GM12891 (cell line): ENCODE measurements around the gene CHKB.

ENCODE experiments used
- DNase-seq: peaks from one replicate; pipeline ENCODE4 v3.0.0; 2011; ENCODE audit warnings: low spot score; ENCODE audit not compliant: insufficient read length
- FAIRE-seq: peaks from 2 replicates; lab custom pipeline; 2011; peaks lifted over from hg19 to GRCh38; lab: Jason Lieb, UNC
- PAX5 ChIP-seq: IDR thresholded peaks from 2 replicates; pipeline ENCODE4 v1.6.1; 2011; ENCODE audit warnings: low read length, moderate library complexity, mild to moderate bottlenecking; ENCODE audit not compliant: insufficient read depth, severe bottlenecking
- POLR2A ChIP-seq: IDR thresholded peaks from 2 replicates; pipeline ENCODE4 v1.6.1; 2011; ENCODE audit warnings: low read depth, low read length, control low read depth
- POLR2AphosphoS5 ChIP-seq: IDR thresholded peaks from 2 replicates; pipeline ENCODE4 v1.6.1; 2011; ENCODE audit warnings: low read depth, low read length, control low read depth
- POU2F2 ChIP-seq: IDR thresholded peaks from 2 replicates; pipeline ENCODE4 v1.6.1; 2011; ENCODE audit warnings: low read depth, mild to moderate bottlenecking, control low read depth, low read length, moderate library complexity
- SPI1 ChIP-seq: IDR thresholded peaks from 2 replicates; pipeline ENCODE4 v1.6.1; 2011; ENCODE audit warnings: low read depth, low read length, control low read depth
- TAF1 ChIP-seq: IDR thresholded peaks from 2 replicates; pipeline ENCODE4 v1.6.1; 2011; ENCODE audit warnings: low read depth, low read length, control low read depth

The CHKB gene

DNA sequence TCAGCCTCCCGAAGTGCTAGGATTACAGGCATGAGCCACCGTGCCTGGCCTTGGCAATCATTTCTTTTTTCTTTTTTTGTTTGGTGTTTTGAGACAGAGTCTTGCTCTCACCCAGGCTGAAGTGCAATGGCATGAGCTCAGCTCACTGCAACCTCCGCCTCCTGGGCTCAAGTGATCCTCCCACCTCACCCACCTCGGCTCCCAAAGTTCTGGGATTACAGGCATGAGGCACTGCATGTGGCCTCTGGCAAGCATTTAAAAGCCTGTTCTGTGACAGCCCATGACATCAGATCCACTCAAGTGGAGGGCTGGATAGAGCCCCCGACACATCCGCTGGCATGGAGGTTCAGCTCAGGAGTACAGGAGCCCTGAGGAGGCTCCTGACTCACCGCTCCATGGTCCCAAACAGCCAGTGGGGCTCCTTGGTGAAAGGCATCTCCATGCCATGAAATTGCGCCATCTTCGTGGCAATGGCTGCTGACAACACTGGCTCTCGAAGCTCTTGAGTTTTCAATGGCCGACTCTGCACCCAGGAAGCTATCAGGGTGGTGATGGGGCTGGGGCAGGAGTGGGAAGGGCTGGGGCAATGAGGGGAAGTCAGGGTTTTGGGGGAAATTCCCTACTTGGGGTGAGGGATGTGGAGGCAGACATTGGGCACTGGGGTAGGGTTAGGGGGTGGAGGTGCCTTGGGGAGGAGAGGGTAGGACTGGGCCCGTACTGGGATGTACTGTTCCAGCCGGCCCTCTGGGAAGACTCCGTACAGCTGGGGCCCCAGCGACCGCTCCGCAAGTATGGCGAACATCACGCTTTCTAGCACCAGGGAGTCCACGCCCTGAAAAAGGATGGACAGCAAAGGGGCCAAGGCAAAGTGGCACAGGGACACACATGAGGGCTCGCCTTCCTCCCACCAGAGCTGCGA is 1.4 kb downstream of the CHKB start:
- DNase-seq (no peak), FAIRE-seq (no peak)

DNA sequence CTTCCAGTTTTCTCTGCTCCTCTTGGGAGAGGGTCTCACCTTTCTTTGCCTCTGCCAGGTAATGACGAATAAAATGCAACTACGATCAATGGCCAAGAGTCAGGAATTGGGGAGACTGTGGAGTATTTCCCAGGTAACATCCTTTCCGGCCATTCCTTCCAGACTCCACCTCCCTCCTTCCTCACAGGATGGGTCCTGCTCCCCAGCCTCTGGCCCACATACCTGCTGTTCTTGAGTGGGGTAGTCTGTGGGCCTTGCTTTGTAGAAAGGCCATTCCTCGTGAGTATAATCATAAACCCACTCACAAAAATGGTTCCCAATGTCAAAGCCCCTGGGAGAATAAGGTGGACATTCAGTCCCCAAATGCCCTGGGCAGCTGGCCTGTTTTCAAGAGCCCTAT is 2.9 kb downstream of the CHKB start:
- FAIRE-seq: no peak
- TF ChIP-seq PAX5 (no peak), TAF1 (no peak), POLR2A (no peak), POLR2AphosphoS5 (no peak), POU2F2 (no peak), SPI1 (no peak)
- DNase-seq: no peak

More for the DNA sequence above, 1.4 kb downstream of the CHKB start:
- TF ChIP-seq POU2F2 (no peak), POLR2AphosphoS5 (no peak), TAF1 (no peak), SPI1 (no peak), PAX5 (no peak), POLR2A (no peak)

DNA sequence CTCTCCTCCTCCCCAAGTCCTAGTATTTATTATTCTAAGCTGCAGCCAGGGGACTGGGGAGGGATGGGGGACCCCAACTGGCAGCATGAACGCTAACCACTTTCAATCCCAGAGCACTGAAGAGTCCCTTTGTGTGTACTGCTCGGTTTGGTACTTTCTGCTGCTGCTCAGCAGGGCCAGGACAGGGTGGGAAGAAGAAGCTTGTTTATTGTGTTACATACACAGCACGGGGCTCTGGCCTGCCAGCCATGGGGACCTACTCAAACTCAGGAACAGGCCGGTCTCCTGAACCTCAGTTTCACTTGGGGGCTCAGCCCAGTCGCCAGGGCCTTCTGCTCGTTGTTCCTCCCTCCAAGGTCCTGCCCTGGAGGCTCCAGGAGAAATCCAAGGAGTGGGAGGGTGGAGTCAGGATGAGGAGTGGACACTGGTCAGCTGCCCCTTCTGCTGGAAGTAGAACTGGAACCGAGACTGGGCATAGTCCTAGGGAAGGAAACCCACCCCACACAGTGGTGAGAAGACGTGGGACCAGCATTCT is 3.8 kb downstream of the CHKB start:
- no peak for TF ChIP-seq PAX5
- no peak for TF ChIP-seq POLR2A
- TF ChIP-seq POU2F2: no peak
- TF ChIP-seq POLR2AphosphoS5: no peak
- no peak for TF ChIP-seq TAF1
- TF ChIP-seq SPI1: no peak
- DNase-seq (no peak), FAIRE-seq (no peak)

DNA sequence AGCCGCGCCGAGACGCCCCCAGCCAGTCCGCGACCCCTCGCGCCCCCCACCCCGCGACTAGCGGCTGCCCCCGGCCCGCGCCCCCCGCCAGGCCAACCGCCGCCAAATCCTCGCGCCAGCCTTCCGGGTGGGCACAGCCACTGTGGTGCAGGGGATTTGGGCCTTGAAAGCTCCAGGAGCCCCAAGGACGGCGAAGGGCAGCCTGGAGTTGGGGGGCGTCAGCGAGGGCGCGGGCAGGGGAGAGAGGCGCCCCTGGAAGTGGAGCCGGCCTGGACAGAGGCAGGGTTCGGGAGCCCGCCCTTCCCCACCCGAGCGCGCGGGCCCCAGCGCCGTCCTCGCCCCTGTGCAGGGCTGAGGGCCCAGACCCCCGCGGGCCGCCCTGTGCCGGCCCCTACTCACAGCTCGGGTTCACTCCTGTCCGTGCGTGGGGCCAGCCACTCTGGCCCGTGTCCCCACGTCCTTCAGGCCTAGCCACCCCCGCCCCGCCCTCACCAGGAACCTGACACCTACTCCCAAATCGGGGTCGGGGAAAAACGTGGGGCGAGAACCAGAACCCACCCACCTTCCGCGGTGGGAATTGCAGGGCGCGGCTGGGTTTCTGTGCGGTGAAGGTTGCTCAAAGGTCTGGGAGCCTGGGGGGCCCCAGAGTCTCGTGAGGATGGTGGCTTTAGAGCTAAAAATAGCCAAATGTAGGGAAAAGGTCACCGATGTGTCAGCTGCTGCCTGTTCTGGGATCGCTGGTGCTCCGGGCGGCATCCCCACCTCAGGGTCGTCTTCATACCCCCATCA is 4.5 kb downstream of the CHKB start, which contains the start of gene CPT1B:
CPT1B (minus strand) TSS at position 441 of the 789 bp plus-strand sequence. CDS start 512 bp downstream, outside the sequence.
- TF ChIP-seq SPI1 (no peak), POU2F2 (no peak), TAF1 (no peak), PAX5 (no peak), POLR2A (no peak), POLR2AphosphoS5 (no peak)
- FAIRE-seq (no peak), DNase-seq (no peak)

DNA sequence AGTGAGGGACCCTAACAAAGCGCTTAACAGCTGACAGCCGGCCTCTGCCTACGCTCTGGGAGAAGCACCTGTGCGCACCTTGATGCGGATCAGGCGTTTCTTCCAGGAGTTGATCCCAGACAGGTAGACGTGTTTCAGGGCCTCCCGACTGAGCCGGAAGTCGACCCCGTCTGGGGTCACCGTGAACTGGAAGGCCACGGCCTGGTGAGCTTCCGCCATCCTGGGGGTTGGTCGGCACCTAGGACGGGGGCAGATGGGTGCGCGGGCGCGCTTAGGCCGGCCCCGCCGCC is 5.0 kb downstream of the CHKB start:
- DNase-seq (no peak), FAIRE-seq (no peak)
- TF ChIP-seq SPI1: no peak
- TF ChIP-seq PAX5: no peak
- TF ChIP-seq POLR2AphosphoS5: no peak
- no peak for TF ChIP-seq POU2F2
- no peak for TF ChIP-seq POLR2A
- TF ChIP-seq TAF1: no peak

DNA sequence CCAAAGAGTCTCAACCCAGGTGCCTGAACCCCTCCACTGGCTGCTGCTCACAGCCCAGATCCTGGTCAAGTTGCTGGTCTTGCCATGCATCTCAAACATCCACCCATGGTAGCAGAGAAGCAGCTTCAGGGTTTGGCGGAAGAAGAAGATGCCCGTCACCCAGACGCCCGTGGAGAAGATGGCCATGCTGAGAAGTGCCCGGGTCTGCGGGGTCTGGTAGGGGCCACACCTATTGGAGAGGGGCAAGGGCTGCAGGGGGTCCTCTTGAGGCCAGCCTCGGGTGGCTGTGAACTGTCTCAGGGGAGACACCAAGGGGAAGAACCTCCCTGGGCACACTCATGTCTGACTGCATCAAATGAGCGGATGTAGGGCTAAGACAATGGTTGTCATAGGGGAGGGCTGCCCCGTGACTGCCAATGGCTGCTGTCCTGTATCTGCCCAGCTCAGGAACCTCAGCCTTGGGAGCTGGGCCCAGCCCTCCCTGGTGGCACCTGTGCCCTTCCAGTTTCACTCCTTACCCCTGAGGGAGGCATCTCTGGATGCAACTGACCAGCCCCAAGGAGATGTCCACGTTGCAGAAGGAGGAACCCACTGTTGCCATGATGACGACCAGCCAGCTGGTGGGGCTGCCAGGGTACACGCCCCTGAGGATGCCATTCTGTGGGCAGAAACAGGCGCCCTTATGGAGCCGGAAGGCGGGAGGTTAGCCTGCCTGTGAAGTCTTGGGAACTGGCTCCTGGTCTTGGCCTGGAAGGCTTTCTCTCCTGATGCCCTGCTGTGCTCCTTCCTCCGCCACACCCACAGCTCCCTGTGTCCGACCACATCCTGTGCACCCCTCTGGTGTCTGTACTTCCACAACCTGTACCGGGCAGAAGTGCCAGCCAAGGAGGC is 5.6 kb downstream of the CHKB start:
- TF ChIP-seq POU2F2: no peak
- TF ChIP-seq SPI1: no peak
- TF ChIP-seq TAF1: no peak
- no peak for TF ChIP-seq POLR2AphosphoS5
- TF ChIP-seq POLR2A: no peak
- no peak for TF ChIP-seq PAX5
- FAIRE-seq (no peak), DNase-seq (no peak)

DNA sequence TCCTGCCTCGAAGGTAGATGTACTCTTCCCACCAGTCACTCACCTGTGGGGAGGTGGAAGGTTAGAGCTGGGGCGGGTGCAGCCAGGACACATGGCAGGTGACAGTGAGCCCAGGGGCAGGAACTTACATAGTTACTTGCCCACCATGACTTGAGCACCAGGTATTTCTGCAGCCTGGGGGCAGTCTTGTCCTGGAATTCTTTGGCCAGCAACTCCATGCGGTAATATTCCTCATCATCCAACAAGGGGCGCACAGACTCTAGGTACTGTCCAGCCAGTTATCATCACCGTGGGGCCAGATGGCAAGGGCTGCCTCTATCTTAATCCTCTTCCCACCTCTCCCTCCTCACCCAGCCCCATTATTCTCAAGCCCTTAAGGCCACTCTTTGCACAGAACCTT is 6.6 kb downstream of the CHKB start:
- FAIRE-seq: no peak
- DNase-seq: no peak
- no peak for TF ChIP-seq POU2F2
- no peak for TF ChIP-seq SPI1
- no peak for TF ChIP-seq TAF1
- no peak for TF ChIP-seq PAX5
- TF ChIP-seq POLR2A: no peak
- no peak for TF ChIP-seq POLR2AphosphoS5

DNA sequence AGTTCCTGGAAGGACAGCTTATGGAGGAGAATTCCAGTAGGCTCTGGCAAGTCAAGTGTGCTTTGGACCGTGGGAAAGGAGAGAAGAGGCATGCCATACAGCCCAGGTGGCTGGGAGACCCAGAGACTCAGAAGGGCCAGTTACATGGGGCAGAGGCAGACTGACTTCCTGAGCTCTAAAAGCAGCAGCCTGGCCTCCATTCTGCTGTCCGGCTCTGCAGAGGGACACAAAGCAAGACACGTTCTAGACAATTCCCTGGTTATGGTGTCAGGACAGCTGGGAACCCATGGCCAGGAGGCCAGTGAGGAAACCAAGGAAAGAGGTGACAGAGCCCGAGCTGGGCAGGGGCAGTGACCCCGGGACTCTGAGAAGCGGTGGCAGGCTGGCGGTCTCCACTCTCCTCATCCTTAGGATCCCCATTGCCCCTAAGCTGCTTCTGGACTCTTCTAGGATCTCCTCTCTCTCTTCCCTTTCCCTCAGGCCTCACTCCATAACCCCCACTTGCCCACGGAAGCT is 7.2 kb downstream of the CHKB start:
- TF ChIP-seq POU2F2 (no peak), PAX5 (no peak), TAF1 (no peak)
- FAIRE-seq (no peak), DNase-seq (no peak)
